GM12878 (cell line): ENCODE results near the gene PAFAH2. TPM values are rescaled to one million over a fixed set of nuclear protein-coding genes. Genes with fewer than 3 reads are reported as not detected.

Experiments used
- ATAC-seq: fragments of 200-7000 bp; cut with Tn5 transposase; 3 replicates; pipeline ENCODE4 v1.9.1; 2020; ENCODE audit warnings: mild to moderate bottlenecking, moderate library complexity
- BruUV-seq: library from RNA; stranded (reverse); fragments of 400-500 nt; replicated peaks from 2 replicates; lab custom pipeline; 2021; lab: Mats Ljungman, UMichigan
- CTCF ChIA-PET: fragments of 300-600 bp; sonication (Branson Sonifier 250); formaldehyde crosslinking; extraction: SDS; loops from one replicate; lab custom pipeline; 2021; ENCODE audit warnings: inconsistent platforms; lab: Yijun Ruan, JAX
- POLR2A ChIA-PET: fragments of 350-600 bp; formaldehyde crosslinking; extraction: SDS; loops from one replicate; lab custom pipeline; 2021; ENCODE audit warnings: inconsistent platforms; lab: Charles Lee
- RAD21 ChIA-PET: fragments of 300-600 bp; sonication (Branson Sonifier 250); formaldehyde crosslinking; loops from one replicate; lab custom pipeline; 2023; ENCODE audit warnings: antibody characterized with exemption; ENCODE audit not compliant: unreplicated experiment; lab: Charles Lee
- SMC1A ChIA-PET: fragments of 300-600 bp; sonication (Branson Sonifier 250); formaldehyde crosslinking; loops from one replicate; lab custom pipeline; 2023; ENCODE audit not compliant: unreplicated experiment, uncharacterized antibody; lab: Charles Lee
- DNase-seq: peaks from one replicate; pipeline ENCODE4 v3.0.0-alpha.2; 2011; ENCODE audit warnings: low read depth, low spot score
- FAIRE-seq: peaks from 3 replicates; lab custom pipeline; 2011; peaks lifted over from hg19 to GRCh38; lab: Jason Lieb, UNC
- H2AFZ ChIP-seq: 2 replicates; pipeline ENCODE4 v1.6.0; 2011; ENCODE audit warnings: low read depth, low read length, control low read depth; ENCODE audit not compliant: control insufficient read depth
- H3K27ac ChIP-seq: 2 replicates; pipeline ENCODE4 v1.5.1; 2011; ENCODE audit warnings: control low read depth; ENCODE audit not compliant: control insufficient read depth, insufficient read depth
- H3K27me3 ChIP-seq, 2 experiments: replicated peaks in 1 of 2; 2 replicates each; pipeline versions ENCODE4 v1.6.0 to v1.6.1; 2011; ENCODE audit warnings: low read length in 1 of 2; ENCODE audit not compliant: control insufficient read depth in 2 of 2, insufficient read depth in 2 of 2
- H3K36me3 ChIP-seq, 2 experiments: 2 replicates each; pipeline ENCODE4 v1.5.1; 2011; ENCODE audit warnings: low read length in 1 of 2; ENCODE audit not compliant: control insufficient read depth in 2 of 2, insufficient read depth in 2 of 2
- H3K4me1 ChIP-seq: 2 replicates; pipeline ENCODE4 v1.6.1; 2011; ENCODE audit warnings: mild to moderate bottlenecking, low read length, moderate library complexity, mixed read lengths; ENCODE audit not compliant: control insufficient read depth, insufficient read depth
- H3K4me2 ChIP-seq: 2 replicates; pipeline ENCODE4 v1.6.0; 2011; ENCODE audit warnings: control low read depth; ENCODE audit not compliant: control insufficient read depth, insufficient read depth
- H3K4me3 ChIP-seq: fragments of 200-600 bp; sonication (generic); 2 replicates; pipeline ENCODE4 v1.5.1; 2016
- H3K79me2 ChIP-seq: 2 replicates; pipeline ENCODE4 v1.6.0; 2011; ENCODE audit warnings: low read length; ENCODE audit not compliant: control insufficient read depth, insufficient read depth
- H3K9ac ChIP-seq: 2 replicates; pipeline ENCODE4 v1.8.0; 2011; ENCODE audit warnings: low read length, control low read depth, mixed read lengths; ENCODE audit not compliant: control insufficient read depth, insufficient read depth
- H3K9me3 ChIP-seq: replicated peaks from 3 replicates; pipeline ENCODE4 v1.5.1; 2011; ENCODE audit warnings: mild to moderate bottlenecking, low read length; ENCODE audit not compliant: control insufficient read depth, insufficient read depth
- H4K20me1 ChIP-seq: 2 replicates; pipeline ENCODE4 v1.6.0; 2011; ENCODE audit not compliant: control insufficient read depth, insufficient read depth
- CBFB ChIP-seq: IDR thresholded peaks from 2 replicates; pipeline ENCODE4 v1.6.1; 2016; ENCODE audit warnings: antibody characterized with exemption, low read depth
- FOXM1 ChIP-seq: IDR thresholded peaks from 2 replicates; pipeline ENCODE4 v1.6.1; 2012; ENCODE audit warnings: low read depth, mild to moderate bottlenecking, inconsistent platforms, low read length, moderate library complexity
- IKZF2 ChIP-seq, 2 experiments: fragments of 450-650 bp; IDR thresholded peaks; 2 replicates each; pipeline ENCODE4 v1.6.1; 2017; ENCODE audit warnings: mild to moderate bottlenecking in 2 of 2, moderate library complexity in 2 of 2
- JUNB ChIP-seq: IDR thresholded peaks from 2 replicates; pipeline ENCODE4 v1.6.1; 2016; ENCODE audit warnings: antibody characterized with exemption, mild to moderate bottlenecking
- NFYB ChIP-seq: IDR thresholded peaks from 2 replicates; pipeline ENCODE4 v1.6.1; 2011; ENCODE audit warnings: low read depth, mild to moderate bottlenecking, low read length, improper control_type of control experiment, moderate library complexity; ENCODE audit not compliant: insufficient read depth
- NRF1 ChIP-seq: conservative IDR thresholded peaks from 2 replicates; pipeline ENCODE4 v1.6.1; 2011; ENCODE audit warnings: mild to moderate bottlenecking, low read depth, low read length, improper control_type of control experiment
- RAD21 ChIP-seq: IDR thresholded peaks from 2 replicates; pipeline ENCODE4 v1.6.1; 2011; ENCODE audit warnings: mild to moderate bottlenecking, low read depth, low read length, moderate library complexity; ENCODE audit not compliant: insufficient read depth
- RFX5 ChIP-seq: IDR thresholded peaks from 2 replicates; pipeline ENCODE4 v1.6.1; 2011; ENCODE audit warnings: low read depth, low read length, improper control_type of control experiment
- SIX5 ChIP-seq: IDR thresholded peaks from 2 replicates; pipeline ENCODE4 v1.6.1; 2011; ENCODE audit warnings: mild to moderate bottlenecking, low read depth, low read length, moderate library complexity; ENCODE audit not compliant: severe bottlenecking
- SMC3 ChIP-seq: IDR thresholded peaks from 2 replicates; pipeline ENCODE4 v1.6.1; 2011; ENCODE audit warnings: low read length, improper control_type of control experiment, borderline replicate concordance
- STAT1 ChIP-seq: fragments of 450-650 bp; conservative IDR thresholded peaks from 2 replicates; pipeline ENCODE4 v1.6.1; 2014; ENCODE audit warnings: antibody characterized with exemption, mild to moderate bottlenecking
- SUPT20H ChIP-seq: IDR thresholded peaks from 2 replicates; pipeline ENCODE4 v1.6.1; 2011; ENCODE audit warnings: low read depth, mild to moderate bottlenecking, low read length, moderate library complexity, borderline replicate concordance; ENCODE audit not compliant: control insufficient read depth
- TARDBP ChIP-seq: IDR thresholded peaks from 2 replicates; pipeline ENCODE4 v1.6.1; 2016; ENCODE audit warnings: borderline replicate concordance
- USF1 ChIP-seq: IDR thresholded peaks from 2 replicates; pipeline ENCODE4 v1.6.1; 2011; ENCODE audit warnings: borderline replicate concordance, low read depth, mild to moderate bottlenecking, moderate library complexity, mixed read lengths, low read length; ENCODE audit not compliant: insufficient read depth; ENCODE audit errors: extremely low read length
- ZNF622 ChIP-seq: fragments of 450-650 bp; IDR thresholded peaks from 2 replicates; pipeline ENCODE4 v1.6.1; 2017; ENCODE audit warnings: mild to moderate bottlenecking, inconsistent platforms
- WGBS: methylation state at CpG from one replicate; pipeline ENCODE4 v1.1.6; 2016; ENCODE audit warnings: low lambda C conversion rate; ENCODE audit not compliant: insufficient replicate concordance, insufficient coverage; ENCODE audit errors: missing lambda C conversion rate; 5-methylcytosine and 5-hydroxymethylcytosine counted together
- in situ Hi-C: fragments of 300-500 bp; cut with MboI; formaldehyde crosslinking; loops from 9 replicates; pipeline ENCODE4 v1.14.3; 2018; ENCODE audit warnings: mixed read lengths
- intact Hi-C: fragments of 100-400 bp; cut with micrococcal nuclease; formaldehyde crosslinking; loops from one replicate; pipeline ENCODE4 v1.14.2; 2022; ENCODE audit not compliant: unreplicated experiment
- polyA plus RNA-seq, 11 experiments: library from polyadenylated mRNA; depleted of rRNA in 4 of 11; unstranded in 6 of 11; stranded (reverse) in 5 of 11; fragments of >200 nt; fragmentation: Nextera tagmentation in 4 of 11; fragmentation: Illumina TruSeq in 1 of 11; extraction: Ambion mirVana in 4 of 11; extraction: Trizol in 1 of 11; gene quantifications; 1 replicate in 1 of 11; 2 replicates in 10 of 11; pipeline versions ENCODE4 v1.2.1 to v1.2.3, GENCODE V29; 2011 to 2016; ENCODE audit warnings: inconsistent platforms in 2 of 11, missing spikeins in 2 of 11, low read depth in 1 of 11
- total RNA-seq, 4 experiments: library from RNA; depleted of rRNA in 3 of 4; stranded (reverse); fragments of >200 nt in 3 of 4; fragmentation: Illumina TruSeq in 1 of 4; extraction: Trizol in 1 of 4; gene quantifications; 2 replicates each; pipeline versions ENCODE4 v1.2.1 to v1.2.3, GENCODE V29; 2013 to 2021
- TF ChIP-seq, protein P1 (sequence below): fragments of 450-650 bp; conservative IDR thresholded peaks from 2 replicates; pipeline ENCODE4 v1.6.1; 2017; ENCODE audit warnings: mild to moderate bottlenecking, moderate library complexity
- TF ChIP-seq, protein P2 (sequence below): fragments of 450-650 bp; IDR thresholded peaks from 2 replicates; pipeline ENCODE4 v1.6.1; 2018; ENCODE audit warnings: borderline replicate concordance, mild to moderate bottlenecking; ENCODE audit not compliant: partially characterized antibody
- TF ChIP-seq, protein P3 (sequence below): IDR thresholded peaks from 2 replicates; pipeline ENCODE4 v1.6.1; 2012; ENCODE audit warnings: low read depth, low read length, improper control_type of control experiment

PAFAH2 gene
- total and polyA plus RNA-seq, 10 of the 15 experiments (the other 5 are each of a cell fraction or from before 2014, with no cell fraction given), result 3.0 to 9.5 (median 6.5) TPM

DNA sequence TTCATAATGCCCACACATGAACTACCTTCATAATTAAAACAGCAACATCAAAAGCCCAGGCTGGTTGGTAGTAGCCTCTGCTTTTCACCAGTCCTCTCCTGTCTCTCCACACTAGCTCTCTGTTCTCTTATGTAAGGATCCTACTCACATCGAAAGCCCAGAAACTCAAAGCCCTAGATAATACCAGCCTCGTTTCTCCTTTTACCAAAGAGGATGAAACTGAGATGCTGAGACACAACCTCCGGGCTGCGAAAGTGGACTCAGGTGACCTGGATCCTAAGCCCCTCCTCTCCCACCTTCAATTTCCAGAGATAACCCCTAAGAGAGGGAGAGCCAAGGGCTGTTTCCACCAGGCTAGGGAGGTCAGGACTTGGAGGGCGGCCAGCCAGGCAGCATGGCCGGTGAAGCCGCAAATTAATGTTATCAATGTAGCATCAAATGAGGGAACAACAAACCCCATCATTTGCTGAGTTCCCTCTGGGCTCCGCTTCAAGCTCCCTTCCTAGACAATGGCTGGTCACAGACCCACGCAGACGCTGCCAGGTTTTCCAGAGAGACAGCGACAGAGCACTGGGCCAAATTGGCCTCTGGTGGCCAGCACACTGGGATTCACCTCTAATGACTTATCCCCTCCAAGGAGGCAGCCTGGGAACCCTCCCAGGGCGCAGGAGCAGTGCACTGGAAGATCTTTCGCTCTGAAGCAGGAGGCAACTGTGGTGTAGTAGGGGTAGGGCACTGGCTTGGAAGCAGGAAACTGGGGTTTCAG lies 70.9 kb downstream of the PAFAH2 start:
- FAIRE-seq, result no peak
- ChIA-PET CTCF (no interaction called here), RAD21 (no interaction called here), POLR2A (no interaction called here), SMC1A (no interaction called here)
- intact Hi-C loops, result no loop called here
- no peak overlapping the region for H3K27ac ChIP-seq
- H3K4me3 ChIP-seq, result no peak overlapping the region
- H3K27me3 ChIP-seq, result peaks cover 4 to 18% of the 10 kb centered on the region in 2 experiments
- DNase-seq, result no peak
- H2AFZ ChIP-seq, result no peak overlapping the region
- no peak overlapping the region for H3K4me2 ChIP-seq
- no peaks in the 10 kb centered on the region; the same call in 1 of the 2 replicates for H4K20me1 ChIP-seq
- H3K9me3 ChIP-seq, result no peaks in the 10 kb centered on the region
- 0 out of 2 replicates have a peak, but pooled peaks cover 5% of the 10 kb centered on the region for H3K4me1 ChIP-seq
- no peak for ATAC-seq
- no TSS peak for BruUV-seq
- no peaks in the 10 kb centered on the region for H3K36me3 ChIP-seq
- 55% methylated on average over 13 of the region's 13 CpGs for WGBS
- no peak overlapping the region for H3K9ac ChIP-seq
- in situ Hi-C loops, result no loop called here
- no peaks in the 10 kb centered on the region for H3K79me2 ChIP-seq
- no peak for TF ChIP-seq RFX5
- no peak for TF ChIP-seq CBFB
- TF ChIP-seq ZNF622, result no peak
- TF ChIP-seq, protein P1, sequence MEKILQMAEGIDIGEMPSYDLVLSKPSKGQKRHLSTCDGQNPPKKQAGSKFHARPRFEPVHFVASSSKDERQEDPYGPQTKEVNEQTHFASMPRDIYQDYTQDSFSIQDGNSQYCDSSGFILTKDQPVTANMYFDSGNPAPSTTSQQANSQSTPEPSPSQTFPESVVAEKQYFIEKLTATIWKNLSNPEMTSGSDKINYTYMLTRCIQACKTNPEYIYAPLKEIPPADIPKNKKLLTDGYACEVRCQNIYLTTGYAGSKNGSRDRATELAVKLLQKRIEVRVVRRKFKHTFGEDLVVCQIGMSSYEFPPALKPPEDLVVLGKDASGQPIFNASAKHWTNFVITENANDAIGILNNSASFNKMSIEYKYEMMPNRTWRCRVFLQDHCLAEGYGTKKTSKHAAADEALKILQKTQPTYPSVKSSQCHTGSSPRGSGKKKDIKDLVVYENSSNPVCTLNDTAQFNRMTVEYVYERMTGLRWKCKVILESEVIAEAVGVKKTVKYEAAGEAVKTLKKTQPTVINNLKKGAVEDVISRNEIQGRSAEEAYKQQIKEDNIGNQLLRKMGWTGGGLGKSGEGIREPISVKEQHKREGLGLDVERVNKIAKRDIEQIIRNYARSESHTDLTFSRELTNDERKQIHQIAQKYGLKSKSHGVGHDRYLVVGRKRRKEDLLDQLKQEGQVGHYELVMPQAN, result no peak
- TF ChIP-seq SMC3, result no peak
- TF ChIP-seq, protein P2, sequence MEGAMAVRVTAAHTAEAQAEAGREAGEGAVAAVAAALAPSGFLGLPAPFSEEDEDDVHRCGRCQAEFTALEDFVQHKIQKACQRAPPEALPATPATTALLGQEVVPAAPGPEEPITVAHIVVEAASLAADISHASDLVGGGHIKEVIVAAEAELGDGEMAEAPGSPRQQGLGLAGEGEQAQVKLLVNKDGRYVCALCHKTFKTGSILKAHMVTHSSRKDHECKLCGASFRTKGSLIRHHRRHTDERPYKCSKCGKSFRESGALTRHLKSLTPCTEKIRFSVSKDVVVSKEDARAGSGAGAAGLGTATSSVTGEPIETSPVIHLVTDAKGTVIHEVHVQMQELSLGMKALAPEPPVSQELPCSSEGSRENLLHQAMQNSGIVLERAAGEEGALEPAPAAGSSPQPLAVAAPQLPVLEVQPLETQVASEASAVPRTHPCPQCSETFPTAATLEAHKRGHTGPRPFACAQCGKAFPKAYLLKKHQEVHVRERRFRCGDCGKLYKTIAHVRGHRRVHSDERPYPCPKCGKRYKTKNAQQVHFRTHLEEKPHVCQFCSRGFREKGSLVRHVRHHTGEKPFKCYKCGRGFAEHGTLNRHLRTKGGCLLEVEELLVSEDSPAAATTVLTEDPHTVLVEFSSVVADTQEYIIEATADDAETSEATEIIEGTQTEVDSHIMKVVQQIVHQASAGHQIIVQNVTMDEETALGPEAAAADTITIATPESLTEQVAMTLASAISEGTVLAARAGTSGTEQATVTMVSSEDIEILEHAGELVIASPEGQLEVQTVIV, result no peak
- TF ChIP-seq TARDBP, result no peak
- TF ChIP-seq IKZF2 (IDR thresholded peaks at IDR 0.05), result no peak
- no peak for TF ChIP-seq JUNB
- TF ChIP-seq SIX5, result no peak
- TF ChIP-seq SUPT20H, result no peak
- no peak for TF ChIP-seq FOXM1
- no peak for TF ChIP-seq STAT1
- no peak for TF ChIP-seq USF1
- no peak for TF ChIP-seq RAD21
- TF ChIP-seq NFYB, result no peak
- no peak for TF ChIP-seq NRF1
- TF ChIP-seq, protein P3, sequence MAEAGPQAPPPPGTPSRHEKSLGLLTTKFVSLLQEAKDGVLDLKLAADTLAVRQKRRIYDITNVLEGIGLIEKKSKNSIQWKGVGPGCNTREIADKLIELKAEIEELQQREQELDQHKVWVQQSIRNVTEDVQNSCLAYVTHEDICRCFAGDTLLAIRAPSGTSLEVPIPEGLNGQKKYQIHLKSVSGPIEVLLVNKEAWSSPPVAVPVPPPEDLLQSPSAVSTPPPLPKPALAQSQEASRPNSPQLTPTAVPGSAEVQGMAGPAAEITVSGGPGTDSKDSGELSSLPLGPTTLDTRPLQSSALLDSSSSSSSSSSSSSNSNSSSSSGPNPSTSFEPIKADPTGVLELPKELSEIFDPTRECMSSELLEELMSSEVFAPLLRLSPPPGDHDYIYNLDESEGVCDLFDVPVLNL, result no peak
